ENCODE data around the gene GFRAL. TPM values are rescaled to one million over a fixed set of nuclear protein-coding genes. Genes with fewer than 3 reads are reported as not detected.

The GFRAL gene
- total RNA-seq, 1 donor from 2014 or later = not detected

DNA sequence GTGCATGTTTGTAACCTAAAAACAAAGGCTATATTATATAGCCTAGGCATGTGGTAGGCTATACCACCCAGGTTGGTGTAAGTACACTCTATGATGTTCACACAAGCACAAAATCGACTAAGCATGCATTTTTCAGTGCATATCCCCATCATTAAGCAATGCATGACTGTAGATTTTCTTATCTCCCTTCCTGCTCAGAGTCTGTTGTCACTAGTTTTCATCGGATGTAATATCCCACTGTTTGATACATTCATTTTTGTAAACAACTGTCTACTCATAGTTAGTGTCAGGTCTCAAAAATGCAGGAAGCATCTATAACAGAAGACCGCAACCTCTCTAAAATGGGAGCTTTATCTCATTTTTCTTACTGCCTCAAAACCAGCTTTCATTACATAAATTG is 70.7 kb downstream of the GFRAL start:
- H3K4me3 Mint-ChIP-seq = no peak overlapping the region
- no peaks in the 10 kb centered on the region for H3K36me3 Mint-ChIP-seq (ENCODE audit: low read depth)
- H3K9me3 Mint-ChIP-seq = no peaks in the 10 kb centered on the region
- no peak overlapping the region for H3K27ac Mint-ChIP-seq (ENCODE audit: unreplicated experiment)
- DNase-seq (ENCODE audit: low read depth, low spot score) = no peak
- TF ChIP-seq, protein P1, sequence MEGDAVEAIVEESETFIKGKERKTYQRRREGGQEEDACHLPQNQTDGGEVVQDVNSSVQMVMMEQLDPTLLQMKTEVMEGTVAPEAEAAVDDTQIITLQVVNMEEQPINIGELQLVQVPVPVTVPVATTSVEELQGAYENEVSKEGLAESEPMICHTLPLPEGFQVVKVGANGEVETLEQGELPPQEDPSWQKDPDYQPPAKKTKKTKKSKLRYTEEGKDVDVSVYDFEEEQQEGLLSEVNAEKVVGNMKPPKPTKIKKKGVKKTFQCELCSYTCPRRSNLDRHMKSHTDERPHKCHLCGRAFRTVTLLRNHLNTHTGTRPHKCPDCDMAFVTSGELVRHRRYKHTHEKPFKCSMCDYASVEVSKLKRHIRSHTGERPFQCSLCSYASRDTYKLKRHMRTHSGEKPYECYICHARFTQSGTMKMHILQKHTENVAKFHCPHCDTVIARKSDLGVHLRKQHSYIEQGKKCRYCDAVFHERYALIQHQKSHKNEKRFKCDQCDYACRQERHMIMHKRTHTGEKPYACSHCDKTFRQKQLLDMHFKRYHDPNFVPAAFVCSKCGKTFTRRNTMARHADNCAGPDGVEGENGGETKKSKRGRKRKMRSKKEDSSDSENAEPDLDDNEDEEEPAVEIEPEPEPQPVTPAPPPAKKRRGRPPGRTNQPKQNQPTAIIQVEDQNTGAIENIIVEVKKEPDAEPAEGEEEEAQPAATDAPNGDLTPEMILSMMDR (conservative IDR thresholded peaks at IDR 0.05) = no peak
- no peaks in the 10 kb centered on the region for H3K27me3 Mint-ChIP-seq (ENCODE audit: low read depth)
- no peaks in the 10 kb centered on the region for H3K4me1 Mint-ChIP-seq

DNA sequence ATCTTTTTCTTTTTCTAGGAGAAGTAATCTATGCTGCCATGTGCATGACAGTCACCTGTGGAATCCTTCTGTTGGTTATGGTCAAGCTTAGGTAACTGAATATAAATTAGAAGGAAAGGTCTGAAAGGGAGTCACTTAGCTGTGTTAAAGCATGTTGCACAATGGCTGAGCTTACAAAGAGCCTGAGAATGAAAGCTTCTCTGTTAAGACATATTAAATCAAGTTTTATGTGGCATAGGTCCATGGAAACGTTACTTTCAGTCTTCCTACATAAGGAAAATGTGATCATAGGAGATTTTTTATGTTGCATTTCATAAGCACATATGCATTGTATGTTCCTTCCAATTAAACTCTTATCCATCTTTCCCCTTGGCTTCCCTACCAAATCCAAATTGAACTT is 72.1 kb downstream of the GFRAL start:
- DNase-seq (ENCODE audit: low read depth, low spot score) = no peak
- no peaks in the 10 kb centered on the region for H3K27me3 Mint-ChIP-seq (ENCODE audit: low read depth)
- no peaks in the 10 kb centered on the region for H3K9me3 Mint-ChIP-seq
- H3K4me1 Mint-ChIP-seq = no peaks in the 10 kb centered on the region
- TF ChIP-seq, protein P1 (conservative IDR thresholded peaks at IDR 0.05) = no peak
- no peak overlapping the region for H3K27ac Mint-ChIP-seq (ENCODE audit: unreplicated experiment)
- no peaks in the 10 kb centered on the region for H3K36me3 Mint-ChIP-seq (ENCODE audit: low read depth)
- no peak overlapping the region for H3K4me3 Mint-ChIP-seq

DNA sequence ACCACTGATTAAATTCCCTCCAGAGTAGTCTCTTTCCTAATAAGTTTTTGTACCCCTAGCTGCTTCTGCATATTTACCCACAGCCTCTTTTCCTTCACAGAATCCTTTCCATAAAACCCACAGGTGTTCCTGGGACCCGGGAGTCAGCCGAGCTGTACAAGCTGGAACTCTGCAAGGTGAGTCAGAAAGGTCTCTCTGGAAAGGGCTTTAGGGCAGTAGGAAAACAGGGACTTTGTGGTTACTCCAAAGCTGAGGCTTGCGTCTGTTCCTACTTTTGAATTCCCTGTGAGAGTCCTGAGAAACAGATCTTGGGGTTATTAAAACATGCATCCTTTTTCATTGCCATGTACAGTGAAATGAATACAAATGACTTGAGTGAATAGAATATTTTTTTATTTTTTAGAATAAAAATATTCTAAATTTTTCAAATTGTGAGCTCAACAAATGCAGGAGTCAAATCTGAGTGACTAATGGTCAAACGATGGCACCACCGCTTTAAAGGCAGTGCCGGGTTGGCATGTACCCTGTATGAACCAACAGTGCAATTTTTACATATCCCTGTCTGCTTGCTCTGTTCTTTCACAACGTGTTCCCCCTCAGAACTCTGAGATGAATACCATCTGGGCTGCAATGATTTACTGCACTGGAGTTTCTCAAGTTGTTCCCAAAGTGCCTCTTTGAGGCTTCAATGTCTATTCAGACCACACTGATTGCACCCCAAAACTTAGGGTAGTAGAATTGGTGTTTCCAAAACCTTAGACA is 78.4 kb downstream of the GFRAL start:
- H3K27ac Mint-ChIP-seq (ENCODE audit: unreplicated experiment) = no peak overlapping the region
- TF ChIP-seq, protein P1 (conservative IDR thresholded peaks at IDR 0.05) = no peak
- H3K4me1 Mint-ChIP-seq = no peaks in the 10 kb centered on the region
- H3K9me3 Mint-ChIP-seq = no peaks in the 10 kb centered on the region
- H3K4me3 Mint-ChIP-seq = no peak overlapping the region
- H3K36me3 Mint-ChIP-seq (ENCODE audit: low read depth) = no peaks in the 10 kb centered on the region
- no peak for DNase-seq (ENCODE audit: low read depth, low spot score)
- no peaks in the 10 kb centered on the region for H3K27me3 Mint-ChIP-seq (ENCODE audit: low read depth)

DNA sequence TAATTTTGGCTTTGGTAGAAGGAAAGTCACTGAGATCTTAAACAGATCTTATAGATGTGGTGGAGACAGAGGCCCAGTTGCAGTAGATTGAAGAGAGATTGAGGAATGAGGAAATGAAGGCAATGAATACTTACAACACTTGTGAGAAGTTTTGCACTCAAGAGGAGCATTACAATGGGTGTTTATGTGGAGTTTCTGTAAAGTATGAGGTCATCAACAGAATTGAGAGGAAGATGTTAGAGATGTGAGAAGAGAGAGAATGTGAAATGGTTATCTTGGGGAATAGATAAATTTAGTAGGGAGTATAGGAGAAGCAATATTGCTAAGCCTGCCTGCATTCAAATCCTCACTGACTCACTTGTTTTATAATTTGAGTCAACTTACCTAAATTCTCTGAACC is 83.4 kb downstream of the GFRAL start:
- H3K4me3 Mint-ChIP-seq = no peak overlapping the region

DNA sequence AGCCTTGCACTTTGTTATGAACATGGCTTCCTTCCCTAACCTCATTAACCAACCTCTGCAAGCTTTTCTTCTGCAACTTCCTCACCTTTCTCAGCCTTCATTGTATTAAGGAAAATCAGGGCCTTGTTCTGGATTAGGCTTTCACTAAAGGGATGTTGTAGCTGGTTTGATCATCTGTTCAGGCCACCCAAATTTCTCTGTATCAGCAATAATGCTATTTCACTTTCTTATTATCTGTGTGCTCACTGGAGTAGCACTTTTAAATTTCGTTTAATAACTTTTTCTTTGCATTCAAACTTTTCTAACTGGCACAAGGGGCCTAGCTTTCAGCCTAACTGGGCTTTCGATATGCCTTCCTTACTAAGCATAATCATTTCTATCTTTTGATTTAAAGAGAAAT is 96.7 kb downstream of the GFRAL start:
- Mint-ChIP-seq H3K27me3 (ENCODE audit: low read depth) (no peaks in the 10 kb centered on the region), H3K9me3 (no peaks in the 10 kb centered on the region), H3K27ac (ENCODE audit: unreplicated experiment) (no peak overlapping the region), H3K36me3 (ENCODE audit: low read depth) (no peaks in the 10 kb centered on the region), H3K4me3 (no peak overlapping the region), H3K4me1 (no peaks in the 10 kb centered on the region)
- TF ChIP-seq, protein P1 (conservative IDR thresholded peaks at IDR 0.05) = no peak
- DNase-seq (ENCODE audit: low read depth, low spot score) = no peak

More for the DNA sequence above, 83.4 kb downstream of the GFRAL start:
- Mint-ChIP-seq H3K4me1 (no peaks in the 10 kb centered on the region), H3K36me3 (ENCODE audit: low read depth) (no peaks in the 10 kb centered on the region), H3K27ac (ENCODE audit: unreplicated experiment) (no peak overlapping the region), H3K27me3 (ENCODE audit: low read depth) (no peaks in the 10 kb centered on the region), H3K9me3 (peaks cover 13% of the 10 kb centered on the region)
- DNase-seq (ENCODE audit: low read depth, low spot score) = no peak
- TF ChIP-seq, protein P1 (conservative IDR thresholded peaks at IDR 0.05) = no peak
